GM12874 (cell line): Measurements from ENCODE around the gene GPR3.

Source experiments
- TF ChIP-seq, protein P1 (sequence below): IDR thresholded peaks from 2 replicates; pipeline ENCODE4 v1.5.1; 2011; ENCODE audit warnings: low read depth, mild to moderate bottlenecking, control low read depth, low read length, moderate library complexity; ENCODE audit not compliant: insufficient read depth

The GPR3 gene

DNA sequence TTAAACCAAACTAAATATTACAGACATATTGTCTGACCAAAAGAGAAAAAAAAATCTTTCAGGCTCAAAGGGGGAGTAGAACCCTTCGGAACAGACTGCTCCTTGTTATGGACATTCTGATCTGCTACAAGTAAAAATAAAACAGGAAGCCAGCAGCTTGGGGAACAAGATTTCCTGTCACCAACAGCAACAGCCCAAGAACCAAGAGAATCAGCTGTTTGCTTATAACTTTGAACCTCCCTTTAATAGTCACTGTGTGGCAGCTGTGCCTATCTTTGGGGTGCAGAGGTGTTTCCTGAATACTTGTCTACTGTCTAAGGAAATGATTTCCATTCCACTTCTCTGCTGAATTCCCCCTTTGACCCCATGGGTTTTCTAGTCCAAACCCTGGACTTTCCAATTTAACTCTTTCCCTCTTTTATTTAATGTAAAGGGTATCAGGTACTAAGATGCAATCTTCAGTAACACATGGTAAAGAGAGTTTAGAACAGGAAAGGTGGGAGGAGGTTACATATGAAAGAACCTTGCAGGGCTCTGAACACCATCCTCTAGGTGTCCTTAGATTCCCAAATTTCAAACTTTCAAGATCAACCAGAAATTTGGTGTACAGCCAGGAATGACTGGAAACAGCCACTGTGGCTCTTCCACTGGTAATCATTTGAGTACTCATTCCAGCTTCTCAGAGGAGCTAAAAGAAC lies 38.6 kb downstream of the GPR3 start:
- TF ChIP-seq, protein P1, sequence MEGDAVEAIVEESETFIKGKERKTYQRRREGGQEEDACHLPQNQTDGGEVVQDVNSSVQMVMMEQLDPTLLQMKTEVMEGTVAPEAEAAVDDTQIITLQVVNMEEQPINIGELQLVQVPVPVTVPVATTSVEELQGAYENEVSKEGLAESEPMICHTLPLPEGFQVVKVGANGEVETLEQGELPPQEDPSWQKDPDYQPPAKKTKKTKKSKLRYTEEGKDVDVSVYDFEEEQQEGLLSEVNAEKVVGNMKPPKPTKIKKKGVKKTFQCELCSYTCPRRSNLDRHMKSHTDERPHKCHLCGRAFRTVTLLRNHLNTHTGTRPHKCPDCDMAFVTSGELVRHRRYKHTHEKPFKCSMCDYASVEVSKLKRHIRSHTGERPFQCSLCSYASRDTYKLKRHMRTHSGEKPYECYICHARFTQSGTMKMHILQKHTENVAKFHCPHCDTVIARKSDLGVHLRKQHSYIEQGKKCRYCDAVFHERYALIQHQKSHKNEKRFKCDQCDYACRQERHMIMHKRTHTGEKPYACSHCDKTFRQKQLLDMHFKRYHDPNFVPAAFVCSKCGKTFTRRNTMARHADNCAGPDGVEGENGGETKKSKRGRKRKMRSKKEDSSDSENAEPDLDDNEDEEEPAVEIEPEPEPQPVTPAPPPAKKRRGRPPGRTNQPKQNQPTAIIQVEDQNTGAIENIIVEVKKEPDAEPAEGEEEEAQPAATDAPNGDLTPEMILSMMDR = no peak

DNA sequence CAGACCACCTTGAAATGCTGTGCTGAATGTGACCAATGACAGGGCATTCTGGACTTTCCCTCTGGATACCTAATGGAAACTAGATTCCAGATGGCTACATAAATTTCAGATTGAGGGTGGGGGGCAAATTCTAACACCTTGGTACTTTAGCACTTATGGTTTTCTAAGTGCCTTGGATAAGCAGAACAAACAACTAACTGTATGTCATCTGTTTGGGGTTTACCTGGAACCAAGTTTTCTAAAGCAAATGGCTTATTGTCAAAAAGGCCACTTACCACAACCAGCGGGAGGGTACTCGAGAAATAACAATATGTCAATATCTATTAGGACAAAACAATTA lies 39.1 kb downstream of the GPR3 start:
- TF ChIP-seq, protein P1 = no peak

DNA sequence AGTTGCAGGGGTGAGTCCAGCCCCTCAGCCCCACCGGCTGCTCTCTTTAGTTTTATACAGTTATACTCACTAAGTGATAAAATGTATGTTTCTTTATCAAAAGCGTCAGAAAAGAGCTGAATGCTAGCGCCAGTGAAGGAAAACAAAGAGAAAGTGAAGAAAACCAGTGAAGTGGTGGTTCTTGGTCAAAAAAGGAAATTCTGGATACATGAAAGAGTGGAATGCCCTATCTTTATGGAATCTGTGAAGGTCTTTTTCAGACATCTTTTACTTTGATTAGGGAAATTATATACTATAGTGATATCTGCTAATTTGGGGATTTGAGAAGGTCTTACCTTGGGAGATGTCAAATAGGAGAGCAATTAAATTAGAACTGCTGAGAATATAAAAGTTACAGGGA lies 41.3 kb downstream of the GPR3 start:
- TF ChIP-seq, protein P1 = no peak

DNA sequence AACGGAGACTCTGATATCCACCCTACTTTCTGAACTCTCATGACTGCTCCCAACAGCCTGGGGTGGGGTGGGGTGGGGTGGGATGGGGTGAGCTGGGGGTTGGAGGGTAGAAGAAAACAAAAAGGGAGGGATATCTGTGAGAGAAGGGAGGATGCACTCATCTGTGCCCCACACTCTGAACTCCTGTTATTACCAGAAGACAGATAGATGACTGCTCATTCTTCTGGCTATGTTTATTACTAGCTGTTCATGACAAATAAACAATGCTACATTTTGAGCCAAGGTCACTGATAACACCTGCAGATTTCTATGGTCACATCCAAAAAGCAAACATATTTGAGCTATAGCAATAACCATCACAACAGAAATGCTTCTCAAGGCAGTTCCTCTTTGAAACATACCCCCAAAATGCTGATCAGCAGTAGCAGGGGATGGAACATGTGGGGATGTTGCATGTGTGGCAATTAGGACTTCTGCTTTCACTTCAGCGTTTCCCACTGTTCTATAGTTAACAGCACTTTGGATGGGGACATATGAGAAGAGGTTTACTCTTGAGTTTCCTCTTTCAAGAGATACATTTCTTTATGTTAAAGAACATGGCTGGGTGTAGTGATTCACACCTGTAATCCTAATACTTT lies 43.3 kb downstream of the GPR3 start:
- TF ChIP-seq, protein P1 = no peak

DNA sequence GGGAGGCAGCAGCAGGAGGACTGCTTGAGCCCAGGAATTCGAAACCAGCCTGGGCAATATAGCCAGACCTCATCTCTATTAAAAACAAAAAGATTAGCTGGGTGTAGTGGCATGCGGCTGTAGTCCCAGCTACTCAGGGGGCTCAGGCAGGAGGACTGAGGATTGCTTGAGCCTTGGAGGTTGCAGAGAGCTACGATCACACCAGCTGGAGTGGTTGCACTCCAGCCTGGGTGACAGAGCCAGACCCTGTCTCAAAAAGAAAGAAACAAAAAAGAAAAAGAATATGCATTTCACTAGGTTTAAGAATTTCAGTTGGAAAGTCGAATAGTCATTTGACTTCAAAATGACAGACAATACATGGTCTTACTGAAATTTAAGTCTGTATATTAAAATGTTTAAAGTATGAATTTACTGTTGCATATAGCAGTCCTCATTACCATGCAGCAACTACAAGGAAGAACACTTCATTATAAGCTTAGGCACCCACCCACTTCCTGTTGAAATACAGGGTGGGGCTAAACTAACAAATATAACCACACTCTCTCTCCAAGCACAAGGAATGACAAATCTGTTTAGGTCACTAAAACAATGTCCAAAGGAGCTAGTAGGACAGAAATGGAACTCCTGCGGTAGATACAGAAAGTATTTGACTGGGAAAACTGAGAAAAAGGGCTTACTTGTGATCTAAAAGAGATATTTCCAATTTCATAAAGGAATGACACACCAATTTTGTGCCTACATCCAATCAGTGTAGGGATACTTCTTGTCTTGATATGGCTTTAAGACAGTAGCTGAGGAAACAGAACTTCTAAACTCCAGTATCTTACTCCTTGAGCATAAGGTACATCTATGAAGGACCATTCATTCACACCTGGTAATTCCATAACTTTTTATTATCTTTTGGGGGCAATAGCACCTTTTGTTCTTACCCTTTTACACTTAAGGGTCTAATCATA lies 44.1 kb downstream of the GPR3 start:
- TF ChIP-seq, protein P1 = no peak

DNA sequence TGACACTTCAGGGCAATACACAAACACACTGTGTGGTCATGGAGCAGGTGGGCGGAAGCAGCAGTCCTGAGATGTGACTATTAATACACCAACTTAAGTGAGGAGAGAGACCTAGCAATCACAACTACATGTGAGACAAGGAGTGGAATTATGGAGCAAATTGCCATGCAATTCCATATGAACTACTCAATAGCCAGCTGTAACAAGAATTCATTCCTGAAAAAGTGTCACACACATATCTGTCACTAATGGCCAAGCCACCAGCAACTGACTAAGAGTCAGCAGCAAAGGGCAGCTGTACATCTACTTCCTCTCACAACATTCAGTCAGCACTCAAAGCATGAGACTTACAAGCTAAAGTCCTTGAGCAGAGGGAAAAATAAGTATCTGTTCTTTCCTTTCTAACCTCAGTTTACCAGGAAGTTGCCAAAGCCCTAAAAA lies 46.2 kb downstream of the GPR3 start:
- TF ChIP-seq, protein P1 = no peak

DNA sequence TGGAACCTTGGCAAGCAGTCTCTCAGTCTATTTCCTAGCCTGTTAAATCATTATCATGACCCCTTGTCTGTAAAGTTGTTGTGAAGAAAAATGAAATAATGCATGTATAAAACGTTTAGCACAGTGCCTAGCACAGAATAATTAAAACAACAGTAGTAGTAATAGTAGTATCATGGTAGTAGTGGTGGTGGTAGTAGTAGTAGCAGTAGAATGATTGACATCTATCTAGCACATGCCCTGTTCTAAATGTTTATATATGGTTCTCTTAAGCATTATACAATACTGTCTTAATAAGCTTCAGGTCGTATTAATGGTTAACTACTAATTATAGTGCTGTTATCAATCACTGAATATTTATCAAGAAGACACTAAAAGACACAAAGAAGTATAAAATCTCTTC lies 46.7 kb downstream of the GPR3 start:
- TF ChIP-seq, protein P1 = no peak
